ENCODE results near the gene CTNNA3.

GRCh38 chr10:67095531-67095930 is 600.5 kb downstream of the CTNNA3 start:
- TF ChIP-seq CTCF (IDR thresholded peaks at IDR 0.05; ENCODE audit: poor library complexity, severe bottlenecking), result no peak
- TF ChIP-seq SMC3 (conservative IDR thresholded peaks at IDR 0.05; ENCODE audit: poor library complexity), result no peak
- TF ChIP-seq TAF1 (IDR thresholded peaks at IDR 0.05; ENCODE audit: low read depth), result no peak
- no peak for TF ChIP-seq EP300 (conservative IDR thresholded peaks at IDR 0.05; ENCODE audit: poor library complexity, severe bottlenecking)
